GM10266 (cell line): Measurements from ENCODE around the gene NKD2.

ENCODE experiments used
- DNase-seq: peaks from one replicate; pipeline ENCODE4 v3.0.0; 2012; ENCODE audit errors: extremely low spot score
- TF ChIP-seq, protein P1 (sequence below): IDR thresholded peaks from 2 replicates; pipeline ENCODE4 v1.5.1; 2012; ENCODE audit warnings: mild to moderate bottlenecking, low read depth; ENCODE audit not compliant: control insufficient read depth, insufficient read depth; ENCODE audit errors: missing control alignments

NKD2 gene

GRCh38 chr5:1032011-1032410 is 23.4 kb downstream of the NKD2 start:
- no peak for DNase-seq

GRCh38 chr5:1032551-1033027 is 24.0 kb downstream of the NKD2 start:
- TF ChIP-seq, protein P1, sequence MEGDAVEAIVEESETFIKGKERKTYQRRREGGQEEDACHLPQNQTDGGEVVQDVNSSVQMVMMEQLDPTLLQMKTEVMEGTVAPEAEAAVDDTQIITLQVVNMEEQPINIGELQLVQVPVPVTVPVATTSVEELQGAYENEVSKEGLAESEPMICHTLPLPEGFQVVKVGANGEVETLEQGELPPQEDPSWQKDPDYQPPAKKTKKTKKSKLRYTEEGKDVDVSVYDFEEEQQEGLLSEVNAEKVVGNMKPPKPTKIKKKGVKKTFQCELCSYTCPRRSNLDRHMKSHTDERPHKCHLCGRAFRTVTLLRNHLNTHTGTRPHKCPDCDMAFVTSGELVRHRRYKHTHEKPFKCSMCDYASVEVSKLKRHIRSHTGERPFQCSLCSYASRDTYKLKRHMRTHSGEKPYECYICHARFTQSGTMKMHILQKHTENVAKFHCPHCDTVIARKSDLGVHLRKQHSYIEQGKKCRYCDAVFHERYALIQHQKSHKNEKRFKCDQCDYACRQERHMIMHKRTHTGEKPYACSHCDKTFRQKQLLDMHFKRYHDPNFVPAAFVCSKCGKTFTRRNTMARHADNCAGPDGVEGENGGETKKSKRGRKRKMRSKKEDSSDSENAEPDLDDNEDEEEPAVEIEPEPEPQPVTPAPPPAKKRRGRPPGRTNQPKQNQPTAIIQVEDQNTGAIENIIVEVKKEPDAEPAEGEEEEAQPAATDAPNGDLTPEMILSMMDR = no peak
- DNase-seq = no peak

More at GRCh38 chr5:1032011-1032410, 23.4 kb downstream of the NKD2 start:
- TF ChIP-seq, protein P1 = no peak

GRCh38 chr5:1033178-1033577 is 24.6 kb downstream of the NKD2 start:
- TF ChIP-seq, protein P1 = no peak

GRCh38 chr5:1033606-1034420 is 25.2 kb downstream of the NKD2 start:
- no peak for DNase-seq

More at GRCh38 chr5:1033178-1033577, 24.6 kb downstream of the NKD2 start:
- no peak for DNase-seq

GRCh38 chr5:1034421-1034905 is 25.9 kb downstream of the NKD2 start:
- TF ChIP-seq, protein P1 = no peak
- no peak for DNase-seq

More at GRCh38 chr5:1033606-1034420, 25.2 kb downstream of the NKD2 start:
- TF ChIP-seq, protein P1 = no peak

- TF ChIP-seq, protein P1 = no peak
- no peak for DNase-seq
Observed at GRCh38 chr5:1034986-1035385, 26.4 kb downstream of the NKD2 start.

DNA sequence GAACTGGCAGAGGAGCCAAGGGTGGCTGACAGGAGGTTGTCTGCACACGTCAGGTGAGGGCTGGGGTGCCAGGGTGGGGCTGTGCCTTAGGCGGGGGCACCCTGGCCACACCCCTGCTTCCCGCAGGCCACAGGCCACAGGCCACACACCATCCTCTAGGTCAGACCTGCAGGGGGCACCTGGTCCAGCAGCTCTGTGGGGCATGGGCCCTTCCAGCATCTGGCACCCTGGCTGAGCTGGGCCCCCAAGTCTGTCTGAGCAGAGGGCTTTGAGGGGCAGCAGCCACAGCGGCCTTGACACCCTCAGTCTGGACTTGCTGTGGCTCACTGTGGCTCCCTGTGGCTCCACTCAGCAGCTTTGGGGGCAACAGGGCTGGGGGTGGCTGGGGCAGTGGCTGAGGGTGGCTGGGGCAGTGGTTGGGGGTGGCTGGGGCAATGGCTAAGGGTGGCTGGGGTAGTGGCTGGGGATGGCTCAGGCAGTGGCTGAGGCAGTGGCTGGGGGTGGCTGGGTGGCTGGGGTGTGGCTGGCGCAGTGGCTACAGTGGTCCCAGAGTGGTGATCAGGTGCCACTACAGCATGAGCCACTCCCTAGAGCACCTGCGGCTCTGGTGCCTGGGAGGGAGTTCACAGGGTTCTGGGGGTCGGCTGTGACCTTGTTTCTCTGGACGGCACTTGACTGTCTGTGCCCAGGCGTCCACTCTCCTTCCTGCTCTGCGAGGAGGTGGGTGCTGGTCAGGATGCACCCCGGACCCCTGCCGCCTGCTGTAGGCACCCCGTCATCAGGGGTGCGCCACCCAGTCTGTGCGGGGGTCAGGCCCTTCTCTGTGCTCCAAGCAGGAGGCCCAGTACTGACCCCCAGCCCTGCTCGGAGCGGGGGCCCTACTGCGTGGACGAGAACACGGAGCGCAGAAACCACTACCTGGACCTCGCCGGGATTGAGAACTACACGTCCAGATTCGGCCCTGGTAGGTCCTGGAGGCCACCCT is 27.1 kb downstream of the NKD2 start:
- DNase-seq = no peak
- TF ChIP-seq, protein P1 = no peak
